Measurements from ENCODE around the gene ZNF555. TPM values are rescaled to one million over a fixed set of nuclear protein-coding genes. Genes with fewer than 3 reads are reported as not detected.

ZNF555 gene
- total RNA-seq, 4 donors from 2014 or later = 2.6 to 6.4 (median 3.9) TPM

GRCh38 chr19:2850256-2850925 is 9.1 kb downstream of the ZNF555 start:
- H3K27me3 ChIP-seq = no peaks in the 10 kb centered on the region
- DNase-seq = no peak
- 87 to 94% methylated on average over 3 of the region's 3 CpGs for WGBS, 2 donors (ENCODE audit: low coverage in 1 of 2)
- no peak for TF ChIP-seq EP300 (IDR thresholded peaks at IDR 0.05; ENCODE audit: low read depth)
- intact Hi-C loops (cut with DNase I; ENCODE audit: low total_unique reads) = no loop called here
- H3K9me3 ChIP-seq = peaks cover 58 to 60% of the 10 kb centered on the region in 2 donors
- in situ Hi-C loops (cut with MboI; ENCODE audit: low pct_ligation_motif_present in 1 of 4, low pct_unique_long_range_greater_than_20kb in 1 of 4, low sequenced_read_pairs in 3 of 4) = no loop called here
- H3K27ac ChIP-seq = no peak overlapping the region
- peaks cover 0 to 53% (median 22%) of the 10 kb centered on the region in 4 donors for H3K36me3 ChIP-seq
- H3K4me3 ChIP-seq = no peak overlapping the region
- H3K4me1 ChIP-seq = no peaks in the 10 kb centered on the region

DNA sequence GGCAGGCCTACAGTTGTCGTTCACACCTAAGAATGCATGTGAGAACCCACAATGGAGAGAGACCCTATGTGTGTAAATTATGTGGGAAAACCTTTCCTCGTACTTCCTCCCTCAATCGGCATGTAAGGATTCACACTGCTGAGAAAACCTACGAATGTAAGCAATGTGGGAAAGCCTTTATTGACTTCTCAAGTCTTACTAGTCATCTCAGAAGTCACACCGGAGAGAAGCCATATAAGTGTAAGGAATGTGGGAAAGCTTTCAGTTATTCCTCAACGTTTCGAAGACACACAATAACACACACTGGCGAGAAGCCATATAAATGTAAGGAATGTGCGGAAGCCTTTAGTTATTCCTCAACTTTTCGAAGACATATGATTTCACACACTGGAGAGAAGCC is 11.3 kb downstream of the ZNF555 start:
- Histone ChIP-seq H3K27me3 (no peaks in the 10 kb centered on the region), H3K4me1 (no peaks in the 10 kb centered on the region), H3K27ac (no peak overlapping the region), H3K36me3 (peaks cover 0 to 59% (median 22%) of the 10 kb centered on the region in 4 donors), H3K9me3 (peaks cover 70 to 71% of the 10 kb centered on the region in 2 donors), H3K4me3 (no peak overlapping the region)
- DNase-seq = no peak
- intact Hi-C loops (cut with DNase I; ENCODE audit: low total_unique reads) = no loop called here
- TF ChIP-seq POLR2A (IDR thresholded peaks at IDR 0.05) = no peak
- TF ChIP-seq EP300 (IDR thresholded peaks at IDR 0.05; ENCODE audit: low read depth) = no peak
- no peak for TF ChIP-seq CTCF (IDR thresholded peaks at IDR 0.05)
- TF ChIP-seq POLR2AphosphoS5 (IDR thresholded peaks at IDR 0.05) = no peak
- in situ Hi-C loops (cut with MboI; ENCODE audit: low pct_ligation_motif_present in 1 of 4, low pct_unique_long_range_greater_than_20kb in 1 of 4, low sequenced_read_pairs in 3 of 4) = no loop called here
- WGBS, 2 donors (ENCODE audit: low coverage in 1 of 2) = 95 to 96% methylated on average over 8 to 10 of the region's 10 CpGs

- Histone ChIP-seq H3K4me3 (no peak overlapping the region), H3K36me3 (peaks cover 0 to 59% (median 22%) of the 10 kb centered on the region in 4 donors), H3K27me3 (no peaks in the 10 kb centered on the region), H3K9me3 (peaks cover 70 to 76% of the 10 kb centered on the region in 2 donors), H3K4me1 (no peaks in the 10 kb centered on the region), H3K27ac (no peak overlapping the region)
- intact Hi-C loops (cut with DNase I; ENCODE audit: low total_unique reads) (no loop called here), in situ Hi-C loops (cut with MboI; ENCODE audit: low pct_ligation_motif_present in 1 of 4, low pct_unique_long_range_greater_than_20kb in 1 of 4, low sequenced_read_pairs in 3 of 4) (no loop called here)
- WGBS, 2 donors (ENCODE audit: low coverage in 1 of 2) = 95 to 96% methylated on average over 11 of the region's 11 CpGs
- DNase-seq = no peak
- TF ChIP-seq CTCF (IDR thresholded peaks at IDR 0.05) = no peak
- no peak for TF ChIP-seq POLR2A (IDR thresholded peaks at IDR 0.05)
- no peak for TF ChIP-seq POLR2AphosphoS5 (IDR thresholded peaks at IDR 0.05)
- no peak for TF ChIP-seq EP300 (IDR thresholded peaks at IDR 0.05; ENCODE audit: low read depth)
These were observed 11.8 kb downstream of the ZNF555 start for GRCh38 chr19:2853015-2853606.

GRCh38 chr19:2854849-2855248 is 13.6 kb downstream of the ZNF555 start:
- H3K36me3 ChIP-seq = peaks cover 0 to 59% (median 22%) of the 10 kb centered on the region in 4 donors
- peaks cover 62 to 84% of the 10 kb centered on the region in 2 donors for H3K9me3 ChIP-seq
- H3K27ac ChIP-seq = no peak overlapping the region
- intact Hi-C loops (cut with DNase I; ENCODE audit: low total_unique reads) (no loop called here), in situ Hi-C loops (cut with MboI; ENCODE audit: low pct_ligation_motif_present in 1 of 4, low pct_unique_long_range_greater_than_20kb in 1 of 4, low sequenced_read_pairs in 3 of 4) (no loop called here)
- H3K27me3 ChIP-seq = no peaks in the 10 kb centered on the region
- H3K4me3 ChIP-seq = no peak overlapping the region
- H3K4me1 ChIP-seq = no peaks in the 10 kb centered on the region
- no peak for TF ChIP-seq POLR2A (IDR thresholded peaks at IDR 0.05)
- no peak for TF ChIP-seq POLR2AphosphoS5 (IDR thresholded peaks at IDR 0.05)
- TF ChIP-seq CTCF (IDR thresholded peaks at IDR 0.05) = no peak
- TF ChIP-seq EP300 (IDR thresholded peaks at IDR 0.05; ENCODE audit: low read depth) = no peak
- DNase-seq = no peak
- WGBS, 2 donors (ENCODE audit: low coverage in 1 of 2) = 92 to 97% methylated on average over 3 of the region's 3 CpGs

Measured in transverse colon (tissue), 4 donors.